ENCODE results near the gene TRIM60.

DNA sequence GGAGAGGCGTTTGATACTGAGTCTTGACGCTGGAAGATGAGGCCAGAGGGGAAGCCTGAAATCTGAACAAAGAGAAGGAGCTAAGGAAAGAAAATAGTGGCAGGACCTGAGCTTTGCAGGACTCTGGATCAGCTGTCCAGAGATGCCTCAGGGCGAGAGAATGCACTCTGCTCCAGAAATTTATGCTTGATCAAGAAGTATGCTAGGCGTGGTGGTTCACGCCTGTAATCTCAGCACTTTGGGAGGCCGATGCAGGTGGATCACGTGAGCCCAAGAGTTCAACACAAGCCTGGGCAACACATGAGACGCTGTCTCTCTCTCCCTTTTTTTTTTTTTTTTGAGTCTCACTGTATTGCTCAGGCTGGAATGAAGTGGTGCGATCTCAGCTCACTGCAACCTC is 23.8 kb downstream of the TRIM60 start:
- TF ChIP-seq, protein P1, sequence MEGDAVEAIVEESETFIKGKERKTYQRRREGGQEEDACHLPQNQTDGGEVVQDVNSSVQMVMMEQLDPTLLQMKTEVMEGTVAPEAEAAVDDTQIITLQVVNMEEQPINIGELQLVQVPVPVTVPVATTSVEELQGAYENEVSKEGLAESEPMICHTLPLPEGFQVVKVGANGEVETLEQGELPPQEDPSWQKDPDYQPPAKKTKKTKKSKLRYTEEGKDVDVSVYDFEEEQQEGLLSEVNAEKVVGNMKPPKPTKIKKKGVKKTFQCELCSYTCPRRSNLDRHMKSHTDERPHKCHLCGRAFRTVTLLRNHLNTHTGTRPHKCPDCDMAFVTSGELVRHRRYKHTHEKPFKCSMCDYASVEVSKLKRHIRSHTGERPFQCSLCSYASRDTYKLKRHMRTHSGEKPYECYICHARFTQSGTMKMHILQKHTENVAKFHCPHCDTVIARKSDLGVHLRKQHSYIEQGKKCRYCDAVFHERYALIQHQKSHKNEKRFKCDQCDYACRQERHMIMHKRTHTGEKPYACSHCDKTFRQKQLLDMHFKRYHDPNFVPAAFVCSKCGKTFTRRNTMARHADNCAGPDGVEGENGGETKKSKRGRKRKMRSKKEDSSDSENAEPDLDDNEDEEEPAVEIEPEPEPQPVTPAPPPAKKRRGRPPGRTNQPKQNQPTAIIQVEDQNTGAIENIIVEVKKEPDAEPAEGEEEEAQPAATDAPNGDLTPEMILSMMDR (IDR thresholded peaks at IDR 0.05; ENCODE audit: insufficient read depth, low read depth, low read length): no peak
- no peak for TF ChIP-seq EZH2 (IDR thresholded peaks at IDR 0.05; ENCODE audit: insufficient read depth, low read length)
